ENCODE measurements around the gene KIRREL1.

DNA sequence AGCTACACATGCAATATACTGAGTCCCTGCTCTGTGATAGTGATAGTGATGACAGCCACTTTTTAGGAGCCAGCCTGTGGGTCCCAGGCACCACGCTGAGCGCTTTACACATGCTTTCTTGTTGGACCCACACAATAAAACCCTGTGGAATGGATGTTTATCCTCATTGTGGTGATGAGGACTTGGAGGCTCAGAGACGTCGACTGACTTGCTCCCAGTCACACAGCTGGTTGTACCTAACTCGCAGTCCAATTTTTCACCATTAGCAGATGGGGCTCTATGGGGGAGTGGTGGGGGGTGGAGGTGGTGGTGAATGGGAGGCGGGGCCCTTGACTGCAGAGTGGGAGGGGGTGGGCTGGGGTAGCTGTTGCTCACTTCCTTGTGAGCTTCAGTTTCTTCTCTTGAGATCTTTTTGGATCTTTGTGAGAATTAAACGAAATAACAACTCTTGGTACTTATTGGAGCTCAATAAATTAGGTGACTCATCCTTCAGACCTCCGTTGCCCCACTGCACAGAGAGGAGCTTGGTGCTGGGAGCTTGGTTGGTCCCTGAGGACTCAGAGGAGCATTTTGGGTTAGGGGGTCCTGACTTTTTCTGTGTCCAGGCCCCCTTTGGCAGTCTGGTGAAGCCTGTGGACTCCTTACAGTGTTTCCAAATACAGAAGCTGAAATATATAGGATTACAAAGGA lies 125.4 kb downstream of the KIRREL1 start:
- no peak for TF ChIP-seq EZH2 (IDR thresholded peaks at IDR 0.05; ENCODE audit: low read depth)
- TF ChIP-seq, protein P1, sequence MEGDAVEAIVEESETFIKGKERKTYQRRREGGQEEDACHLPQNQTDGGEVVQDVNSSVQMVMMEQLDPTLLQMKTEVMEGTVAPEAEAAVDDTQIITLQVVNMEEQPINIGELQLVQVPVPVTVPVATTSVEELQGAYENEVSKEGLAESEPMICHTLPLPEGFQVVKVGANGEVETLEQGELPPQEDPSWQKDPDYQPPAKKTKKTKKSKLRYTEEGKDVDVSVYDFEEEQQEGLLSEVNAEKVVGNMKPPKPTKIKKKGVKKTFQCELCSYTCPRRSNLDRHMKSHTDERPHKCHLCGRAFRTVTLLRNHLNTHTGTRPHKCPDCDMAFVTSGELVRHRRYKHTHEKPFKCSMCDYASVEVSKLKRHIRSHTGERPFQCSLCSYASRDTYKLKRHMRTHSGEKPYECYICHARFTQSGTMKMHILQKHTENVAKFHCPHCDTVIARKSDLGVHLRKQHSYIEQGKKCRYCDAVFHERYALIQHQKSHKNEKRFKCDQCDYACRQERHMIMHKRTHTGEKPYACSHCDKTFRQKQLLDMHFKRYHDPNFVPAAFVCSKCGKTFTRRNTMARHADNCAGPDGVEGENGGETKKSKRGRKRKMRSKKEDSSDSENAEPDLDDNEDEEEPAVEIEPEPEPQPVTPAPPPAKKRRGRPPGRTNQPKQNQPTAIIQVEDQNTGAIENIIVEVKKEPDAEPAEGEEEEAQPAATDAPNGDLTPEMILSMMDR (conservative IDR thresholded peaks at IDR 0.05): no peak

Data from PC-9 (cell line).